NCI-H2081 (cell line): ENCODE results near the gene CRYL1.

ENCODE experiments used
- DNase-seq, 2 experiments: peaks; one replicate each; lab custom pipeline; 2025; lab: John Stamatoyannopoulos, UW

The CRYL1 gene

GRCh38 chr13:20369886-20370361 lies 155.7 kb downstream of the CRYL1 start:
- no peak for DNase-seq

GRCh38 chr13:20366056-20366455 lies 159.6 kb downstream of the CRYL1 start:
- no peak for DNase-seq

GRCh38 chr13:20363603-20364002 lies 162.1 kb downstream of the CRYL1 start:
- no peak for DNase-seq

GRCh38 chr13:20363172-20363571 lies 162.5 kb downstream of the CRYL1 start:
- DNase-seq: no peak

- DNase-seq: no peak
Observed at GRCh38 chr13:20362484-20363041, 163.1 kb downstream of the CRYL1 start.

GRCh38 chr13:20360835-20361412 lies 164.7 kb downstream of the CRYL1 start:
- DNase-seq: no peak

- DNase-seq: no peak
Observed at GRCh38 chr13:20360041-20360491, 165.6 kb downstream of the CRYL1 start.

- no peak for DNase-seq
Observed at GRCh38 chr13:20359335-20359734, 166.3 kb downstream of the CRYL1 start.

GRCh38 chr13:20358022-20358421 lies 167.6 kb downstream of the CRYL1 start:
- no peak for DNase-seq

- no peak for DNase-seq
Observed at GRCh38 chr13:20356444-20356843, 169.2 kb downstream of the CRYL1 start.

- DNase-seq: no peak
Observed at GRCh38 chr13:20354722-20355121, 170.9 kb downstream of the CRYL1 start.

- DNase-seq: no peak
Observed at GRCh38 chr13:20353973-20354372, 171.7 kb downstream of the CRYL1 start.
